Breast epithelium (tissue), 3 donors: ENCODE measurements around the gene KRT28.

Experiments
- POLR2AphosphoS5 ChIP-seq, 3 donors: sonication (generic); formaldehyde crosslinking; IDR thresholded peaks; one replicate each; pipeline ENCODE4 v1.6.1; 2017; ENCODE audit warnings: antibody characterized with exemption in 3 of 3
- TF ChIP-seq, protein P1 (sequence below), 3 donors: fragments of 450-650 bp; IDR thresholded peaks; one replicate each; pipeline ENCODE4 v1.5.1; 2016 to 2017; ENCODE audit warnings: antibody characterized with exemption in 3 of 3, mild to moderate bottlenecking in 3 of 3, moderate library complexity in 3 of 3

DNA sequence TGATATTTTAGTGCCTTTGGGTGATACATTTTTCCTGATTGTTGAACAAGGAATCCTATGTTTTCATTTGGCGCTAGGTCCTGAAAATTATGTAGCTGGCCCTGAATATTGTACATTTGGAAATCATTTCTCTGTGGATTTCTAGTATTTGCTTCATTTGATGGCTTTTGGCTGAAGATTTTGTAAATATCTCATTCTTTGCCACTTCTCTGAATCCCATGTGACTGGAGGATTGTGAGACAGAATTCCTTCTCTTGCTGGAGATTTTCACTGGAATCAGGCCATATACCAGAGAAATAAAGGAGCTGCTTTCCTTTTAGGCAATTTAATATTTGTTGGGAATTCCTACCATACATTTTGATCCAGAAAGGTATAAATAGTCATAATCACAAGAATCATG lies 8.6 kb downstream of the KRT28 start:
- TF ChIP-seq, protein P1, sequence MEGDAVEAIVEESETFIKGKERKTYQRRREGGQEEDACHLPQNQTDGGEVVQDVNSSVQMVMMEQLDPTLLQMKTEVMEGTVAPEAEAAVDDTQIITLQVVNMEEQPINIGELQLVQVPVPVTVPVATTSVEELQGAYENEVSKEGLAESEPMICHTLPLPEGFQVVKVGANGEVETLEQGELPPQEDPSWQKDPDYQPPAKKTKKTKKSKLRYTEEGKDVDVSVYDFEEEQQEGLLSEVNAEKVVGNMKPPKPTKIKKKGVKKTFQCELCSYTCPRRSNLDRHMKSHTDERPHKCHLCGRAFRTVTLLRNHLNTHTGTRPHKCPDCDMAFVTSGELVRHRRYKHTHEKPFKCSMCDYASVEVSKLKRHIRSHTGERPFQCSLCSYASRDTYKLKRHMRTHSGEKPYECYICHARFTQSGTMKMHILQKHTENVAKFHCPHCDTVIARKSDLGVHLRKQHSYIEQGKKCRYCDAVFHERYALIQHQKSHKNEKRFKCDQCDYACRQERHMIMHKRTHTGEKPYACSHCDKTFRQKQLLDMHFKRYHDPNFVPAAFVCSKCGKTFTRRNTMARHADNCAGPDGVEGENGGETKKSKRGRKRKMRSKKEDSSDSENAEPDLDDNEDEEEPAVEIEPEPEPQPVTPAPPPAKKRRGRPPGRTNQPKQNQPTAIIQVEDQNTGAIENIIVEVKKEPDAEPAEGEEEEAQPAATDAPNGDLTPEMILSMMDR (IDR thresholded peaks at IDR 0.05) = no peak
- no peak for TF ChIP-seq POLR2AphosphoS5 (IDR thresholded peaks at IDR 0.05)
